HK-2 (cell line): ENCODE measurements around the gene WNT7A.
"Not testable (repeated sequence)": the region's sequence is repeated elsewhere in the genome, so short reads cannot be mapped to it uniquely, and the experiment has no call there.

Experiments
- DNase-seq: peaks from one replicate; pipeline ENCODE4 v3.0.0-alpha.2; 2018; ENCODE audit not compliant: unreplicated experiment

Gene WNT7A

GRCh38 chr3:13865581-13865980, 14.3 kb downstream of the WNT7A start:
- DNase-seq: no peak

- no peak for DNase-seq
These were observed 14.8 kb downstream of the WNT7A start for GRCh38 chr3:13865106-13865505.

GRCh38 chr3:13863965-13864595, 15.8 kb downstream of the WNT7A start:
- no peak for DNase-seq

- no peak for DNase-seq
These were observed 16.4 kb downstream of the WNT7A start for GRCh38 chr3:13863382-13863952.

- no peak for DNase-seq
These were observed 18.4 kb downstream of the WNT7A start for GRCh38 chr3:13861461-13861860.

GRCh38 chr3:13860001-13860400, 19.9 kb downstream of the WNT7A start:
- no peak for DNase-seq

- no peak for DNase-seq
These were observed 20.9 kb downstream of the WNT7A start for GRCh38 chr3:13858768-13859520.

- DNase-seq: no peak
These were observed 22.0 kb downstream of the WNT7A start for GRCh38 chr3:13857702-13858380.

GRCh38 chr3:13856628-13857027, 23.2 kb downstream of the WNT7A start:
- not testable (repeated sequence) for DNase-seq

- no peak for DNase-seq
These were observed 23.9 kb downstream of the WNT7A start for GRCh38 chr3:13856006-13856405.

GRCh38 chr3:13854492-13854891, 25.4 kb downstream of the WNT7A start:
- DNase-seq: no peak

GRCh38 chr3:13853978-13854296, 25.9 kb downstream of the WNT7A start:
- peak; percentile 19 for DNase-seq

- no peak for DNase-seq
These were observed 26.5 kb downstream of the WNT7A start for GRCh38 chr3:13853256-13853977.

GRCh38 chr3:13852638-13853009, 27.2 kb downstream of the WNT7A start:
- no peak for DNase-seq

GRCh38 chr3:13851997-13852637, 27.8 kb downstream of the WNT7A start:
- DNase-seq: no peak

- no peak for DNase-seq
These were observed 28.6 kb downstream of the WNT7A start for GRCh38 chr3:13851091-13851849.

GRCh38 chr3:13850161-13850945, 29.5 kb downstream of the WNT7A start:
- peak; percentile 35 for DNase-seq

- DNase-seq: no peak
These were observed 30.9 kb downstream of the WNT7A start for GRCh38 chr3:13849018-13849417.

- no peak for DNase-seq
These were observed 32.9 kb downstream of the WNT7A start for GRCh38 chr3:13846716-13847570.
